NCI-H128 (cell line): Measurements from ENCODE around the gene SERPINB6.
"Not testable (repeated sequence)": the region's sequence is repeated elsewhere in the genome, so short reads cannot be mapped to it uniquely, and the experiment has no call there.

Experiments
- DNase-seq: peaks from one replicate; lab custom pipeline; 2025; ENCODE audit not compliant: unreplicated experiment; lab: John Stamatoyannopoulos, UW

Gene SERPINB6

DNA sequence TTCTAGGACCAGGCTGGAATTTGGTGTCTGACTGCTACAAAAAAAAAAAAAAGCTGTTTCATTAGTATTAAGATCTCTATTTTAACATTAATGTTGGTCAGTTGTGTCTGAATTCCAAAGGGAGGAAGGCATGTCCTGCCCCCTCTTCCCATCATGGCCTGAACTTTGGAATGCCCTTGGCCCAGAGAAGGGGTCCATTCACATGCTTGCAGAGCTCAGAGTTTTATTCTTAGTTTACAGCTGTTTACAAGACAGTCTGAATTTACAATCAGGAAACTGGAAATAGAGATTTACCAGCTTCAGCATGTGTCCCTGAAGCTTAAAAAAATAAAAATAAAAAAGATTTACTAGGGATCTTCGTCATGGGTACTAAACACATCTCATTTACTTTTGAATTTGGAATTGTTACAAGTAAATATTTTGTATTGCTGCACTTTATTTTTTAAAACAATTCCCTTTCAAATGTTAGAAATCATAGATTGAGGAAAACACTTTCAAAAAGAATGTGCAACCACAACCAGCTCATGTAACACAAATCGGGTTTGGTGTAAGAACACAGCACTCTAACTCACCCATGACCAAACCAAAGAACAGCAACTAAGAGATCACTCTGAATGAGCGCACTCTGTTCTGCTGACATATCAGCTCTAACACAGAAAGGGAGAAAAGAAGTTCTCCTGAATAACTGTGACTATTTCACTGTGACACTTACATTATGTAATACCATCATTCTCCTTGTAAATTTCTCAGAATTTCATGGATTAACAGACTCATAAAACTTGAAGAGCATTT lies 6.6 kb upstream of the SERPINB6 start:
- no peak for DNase-seq

DNA sequence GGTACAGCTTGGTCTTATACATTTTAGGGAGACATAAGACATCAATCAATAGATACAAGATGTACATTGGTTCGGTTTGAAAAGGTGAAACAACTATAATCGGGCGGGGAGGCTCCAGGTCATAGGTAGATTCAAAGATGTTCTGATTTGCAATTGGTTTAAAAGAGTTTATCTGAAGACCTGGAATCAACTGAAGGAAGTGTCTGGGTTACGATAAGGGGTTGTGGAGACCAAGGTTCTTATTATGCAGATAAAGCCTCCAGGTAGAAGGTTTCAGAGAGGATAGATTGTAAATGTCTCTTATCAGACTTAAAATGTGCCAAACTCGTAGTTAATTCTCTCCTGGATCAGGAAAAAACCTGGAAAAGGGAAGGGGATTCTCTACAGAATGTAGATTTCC lies 5.9 kb upstream of the SERPINB6 start:
- DNase-seq: no peak

DNA sequence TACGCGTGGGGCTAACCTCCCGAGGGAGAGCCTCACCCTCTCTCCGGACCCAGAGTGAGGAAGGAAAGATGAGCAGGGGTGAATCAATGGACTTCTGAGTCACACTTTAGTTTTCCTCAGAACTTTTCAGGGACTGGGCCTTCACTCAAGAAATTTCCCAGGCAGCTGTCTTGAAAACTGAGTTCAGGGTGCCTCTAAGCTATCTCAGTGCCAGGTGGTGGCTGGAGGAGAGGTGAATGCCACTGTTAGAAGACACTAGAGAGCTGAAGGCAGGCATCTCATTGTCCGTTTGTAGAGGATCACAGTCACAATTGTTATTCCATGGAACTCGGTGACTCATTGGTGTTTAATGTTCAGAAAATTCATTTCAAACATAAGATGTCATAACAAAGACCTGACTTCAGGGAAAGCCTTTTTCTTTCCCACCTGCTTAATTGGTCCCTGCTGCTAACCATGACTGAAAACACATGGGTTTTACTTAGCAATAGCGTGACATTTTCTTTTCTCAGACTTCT lies 5.3 kb upstream of the SERPINB6 start:
- no peak for DNase-seq

DNA sequence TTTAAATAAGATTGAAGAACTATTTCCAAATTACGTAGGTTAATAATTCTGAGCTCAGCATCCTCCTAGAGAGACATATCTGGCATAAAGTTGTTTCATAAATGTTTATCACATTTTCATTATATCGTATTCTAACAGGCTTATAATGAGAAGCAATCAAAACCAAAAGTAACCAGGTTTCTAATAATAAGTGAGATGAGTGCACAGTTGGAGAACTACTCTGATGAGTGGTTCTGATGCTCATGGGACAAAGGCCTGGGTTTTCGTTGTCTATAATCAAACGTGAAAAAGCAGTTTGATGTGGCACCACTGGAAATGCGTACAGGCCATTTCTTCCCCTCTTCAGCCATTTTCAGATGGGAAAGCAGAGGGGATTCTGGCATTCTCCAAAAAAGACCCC lies 4.7 kb upstream of the SERPINB6 start:
- DNase-seq: no peak

DNA sequence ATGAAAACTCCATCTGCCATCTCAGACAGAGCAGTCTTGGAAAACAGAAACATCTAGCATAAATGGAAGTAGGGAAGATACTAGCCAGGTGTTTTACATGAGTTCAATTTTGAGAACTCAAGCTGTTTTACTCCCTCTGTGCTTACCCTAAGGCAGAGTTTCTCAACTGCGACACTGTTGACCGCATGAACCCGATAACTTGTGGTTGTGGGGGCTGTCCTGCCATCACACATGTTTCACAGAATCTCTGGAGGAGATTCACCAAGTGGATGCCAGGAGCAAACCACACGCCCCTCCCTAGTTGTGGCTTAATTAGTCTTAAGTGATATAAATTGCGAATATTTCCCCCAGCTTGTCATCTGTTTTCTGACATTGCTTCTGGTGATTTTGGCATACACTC lies 2.3 kb upstream of the SERPINB6 start:
- DNase-seq: no peak

DNA sequence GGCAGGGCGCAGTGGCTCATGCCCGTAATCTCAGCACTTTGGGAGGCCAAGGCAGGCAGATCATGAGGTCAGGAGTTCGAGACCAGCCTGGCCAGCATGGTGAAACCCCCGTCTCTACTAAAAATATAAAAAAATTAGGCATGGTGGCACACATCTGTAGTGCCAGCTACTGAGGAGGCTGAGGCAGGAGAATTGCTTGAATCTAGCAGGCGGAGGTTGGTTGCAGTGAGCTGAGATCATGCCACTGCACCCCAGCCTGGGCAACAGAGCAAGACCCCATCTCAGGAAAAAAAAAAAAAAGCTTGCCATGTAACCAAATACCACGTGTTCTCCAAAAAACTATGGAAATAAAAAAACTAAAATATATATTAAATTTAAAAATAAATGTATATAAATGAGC lies 1.8 kb upstream of the SERPINB6 start:
- not testable (repeated sequence) for DNase-seq

DNA sequence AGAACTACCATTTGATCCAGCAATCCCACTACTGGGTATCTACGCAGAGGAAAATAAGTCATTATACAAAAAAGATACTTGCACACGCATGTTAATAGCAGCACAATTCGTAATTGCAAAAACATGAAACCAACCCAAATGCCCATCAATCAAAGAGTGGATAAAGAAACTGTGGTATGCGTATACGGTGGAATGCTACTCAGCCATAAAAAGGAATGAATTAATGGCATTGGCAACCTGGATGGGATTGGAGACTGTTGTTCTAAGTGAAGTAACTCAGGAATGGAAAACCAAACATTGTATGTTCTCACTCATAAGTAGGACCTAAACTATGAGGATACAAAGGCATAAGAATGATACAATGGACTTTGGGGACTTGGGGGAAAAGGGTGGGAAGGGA lies 1.3 kb upstream of the SERPINB6 start:
- DNase-seq: not testable (repeated sequence)

DNA sequence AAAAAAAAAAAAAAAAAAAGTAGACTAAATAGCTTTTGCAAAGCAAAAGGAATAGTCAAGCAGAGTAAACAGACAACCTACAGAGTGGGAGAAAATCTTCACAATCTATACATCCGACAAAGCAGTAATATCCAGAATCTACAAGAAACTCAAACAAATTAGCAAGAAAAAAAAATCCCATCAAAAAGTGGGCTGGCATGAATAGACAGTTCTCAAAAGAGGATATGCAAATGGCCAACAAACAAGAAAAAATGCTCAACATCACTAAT lies 786 bp upstream of the SERPINB6 start:
- not testable (repeated sequence) for DNase-seq

DNA sequence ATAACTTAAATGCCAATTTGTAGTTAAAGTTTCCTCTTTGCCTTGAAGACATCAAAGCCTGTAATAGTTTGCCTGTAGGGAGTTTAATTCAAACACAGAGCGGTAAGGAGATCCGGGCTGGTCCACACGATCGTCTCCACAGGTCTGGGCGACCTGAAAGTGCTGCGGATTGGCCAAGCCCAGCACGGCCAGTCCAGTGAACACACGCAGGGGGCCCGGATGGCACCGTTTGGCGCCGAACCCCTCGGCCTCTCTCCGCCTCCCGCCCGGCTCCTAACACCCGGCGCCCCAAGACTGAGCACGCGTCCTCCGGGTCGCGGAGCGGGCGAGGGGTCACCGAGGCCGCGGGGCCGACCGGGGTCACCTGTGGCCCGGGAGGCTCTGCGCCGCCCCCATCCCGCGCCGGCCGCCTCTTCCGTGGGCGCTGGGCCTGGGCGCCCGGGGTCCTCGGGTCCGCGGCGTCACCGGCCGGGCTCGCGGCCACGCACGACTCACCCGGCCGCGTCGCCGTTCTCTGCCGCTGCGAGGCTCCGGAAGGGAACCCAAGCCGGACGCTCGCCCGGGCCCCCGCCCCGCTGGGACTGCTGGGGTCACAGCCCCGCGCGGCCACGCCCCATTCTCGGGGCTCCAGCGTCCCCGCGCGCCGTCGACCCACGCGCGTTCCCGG lies 481 bp downstream of the SERPINB6 start:
- DNase-seq: no peak

DNA sequence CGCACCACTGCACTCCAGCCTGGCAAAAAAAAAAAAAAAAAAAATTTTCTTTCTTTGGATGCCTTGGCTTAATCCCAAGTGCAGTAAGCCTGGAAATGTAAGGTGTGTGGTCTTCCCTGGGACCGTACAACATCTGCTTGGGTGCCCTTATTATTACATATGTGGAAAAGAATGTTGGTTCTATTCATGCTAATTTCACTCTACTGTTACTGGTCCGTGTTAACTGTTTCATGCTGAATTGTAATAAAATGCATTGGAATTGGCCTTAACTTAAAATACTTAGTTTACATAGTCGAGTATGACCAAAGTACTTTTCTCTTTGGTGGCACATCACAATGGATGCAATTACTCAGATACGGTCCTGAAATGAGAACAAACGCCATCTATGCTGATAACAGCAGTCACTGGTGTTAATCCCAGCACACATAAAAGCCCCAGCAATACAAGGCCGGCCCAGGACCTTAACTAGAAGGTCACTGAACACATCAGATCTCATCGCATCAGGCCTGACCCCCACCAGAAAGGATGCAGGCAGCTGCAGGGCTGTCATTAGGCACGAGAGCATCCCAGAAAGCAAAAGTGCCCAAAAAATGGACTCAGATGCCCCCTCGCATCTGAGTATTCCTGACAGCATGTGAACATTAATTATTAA lies 1.2 kb downstream of the SERPINB6 start:
- no peak for DNase-seq

DNA sequence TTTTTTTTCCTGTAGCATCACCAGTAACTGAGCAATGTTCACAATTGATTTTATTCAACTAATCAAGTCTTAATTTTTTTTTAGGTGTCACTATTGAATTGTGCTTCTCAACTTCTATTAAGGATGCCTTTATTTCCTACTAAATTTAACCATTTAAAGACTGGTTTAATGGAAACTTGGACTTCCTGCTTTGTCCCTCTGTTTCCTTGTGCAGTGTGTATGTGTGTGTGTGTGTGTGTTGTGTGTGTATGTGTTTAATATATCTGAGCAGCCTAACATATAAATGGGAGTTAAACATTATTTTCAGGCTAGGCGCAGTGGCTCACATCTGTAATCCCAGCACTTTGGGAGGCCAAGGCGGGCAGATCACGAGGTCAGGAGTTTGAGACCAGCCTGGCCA lies 1.8 kb downstream of the SERPINB6 start:
- DNase-seq: no peak

DNA sequence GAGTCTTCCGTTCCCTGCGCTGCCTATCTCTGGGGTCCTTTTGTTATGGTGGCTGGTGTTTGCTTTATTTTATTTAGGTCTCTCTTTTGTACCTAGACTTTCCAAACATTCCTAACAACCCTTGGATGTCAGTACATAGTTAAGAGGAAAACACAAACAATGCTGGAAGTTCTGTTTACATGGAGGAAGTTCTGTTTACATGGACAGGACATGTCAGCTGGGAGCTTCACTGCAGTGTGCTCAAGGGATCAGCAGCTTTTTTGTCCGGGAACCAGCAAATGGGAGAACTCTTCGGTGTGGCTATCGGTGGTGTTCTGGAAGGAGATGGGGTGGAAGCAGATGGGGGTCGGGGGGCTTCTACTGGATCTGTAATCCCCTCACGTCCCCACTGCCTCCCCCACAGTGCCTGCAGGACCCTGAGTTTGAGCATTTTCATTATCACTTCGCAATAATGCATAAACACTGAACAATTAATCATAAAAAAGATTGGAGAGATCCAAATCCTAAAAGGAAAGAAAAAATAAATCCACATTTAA lies 2.7 kb downstream of the SERPINB6 start:
- DNase-seq: no peak

DNA sequence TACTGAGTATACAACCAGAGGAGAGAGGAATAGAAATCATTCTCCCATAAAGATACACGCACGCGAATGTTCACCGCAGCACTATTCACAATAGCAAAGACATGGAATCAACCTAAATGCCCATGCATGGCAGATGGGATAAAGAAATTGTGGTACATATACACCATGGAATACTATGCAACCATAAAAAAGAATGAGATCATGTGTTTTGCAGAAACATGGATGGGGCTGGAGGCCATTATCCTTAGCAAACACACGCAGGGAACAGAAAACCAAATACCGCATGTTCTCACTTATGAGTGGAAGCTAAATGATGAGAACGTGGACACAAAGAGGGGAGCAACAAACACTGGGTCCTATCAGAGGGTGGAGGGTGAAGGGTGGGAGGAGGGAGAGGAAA lies 3.4 kb downstream of the SERPINB6 start:
- DNase-seq: no peak

DNA sequence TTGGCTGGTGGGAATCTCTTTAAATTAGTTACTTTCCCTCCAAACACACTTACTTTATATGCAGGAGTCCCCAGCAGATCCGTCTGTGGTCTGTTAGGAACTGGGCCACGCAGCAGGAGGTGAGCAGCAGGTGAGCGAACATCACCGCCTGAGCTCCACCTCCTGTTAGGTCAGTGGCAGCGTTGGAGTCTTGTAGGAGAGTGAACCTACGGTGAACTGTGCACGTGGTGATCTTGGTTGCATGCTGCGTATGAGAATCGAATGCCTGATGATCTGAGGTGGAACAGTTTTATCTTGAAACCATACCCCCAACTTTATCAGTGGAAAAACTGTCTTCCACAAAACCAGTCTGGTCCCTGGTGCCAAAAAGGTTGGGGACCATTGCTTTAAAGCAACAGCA lies 5.0 kb downstream of the SERPINB6 start:
- DNase-seq: no peak

DNA sequence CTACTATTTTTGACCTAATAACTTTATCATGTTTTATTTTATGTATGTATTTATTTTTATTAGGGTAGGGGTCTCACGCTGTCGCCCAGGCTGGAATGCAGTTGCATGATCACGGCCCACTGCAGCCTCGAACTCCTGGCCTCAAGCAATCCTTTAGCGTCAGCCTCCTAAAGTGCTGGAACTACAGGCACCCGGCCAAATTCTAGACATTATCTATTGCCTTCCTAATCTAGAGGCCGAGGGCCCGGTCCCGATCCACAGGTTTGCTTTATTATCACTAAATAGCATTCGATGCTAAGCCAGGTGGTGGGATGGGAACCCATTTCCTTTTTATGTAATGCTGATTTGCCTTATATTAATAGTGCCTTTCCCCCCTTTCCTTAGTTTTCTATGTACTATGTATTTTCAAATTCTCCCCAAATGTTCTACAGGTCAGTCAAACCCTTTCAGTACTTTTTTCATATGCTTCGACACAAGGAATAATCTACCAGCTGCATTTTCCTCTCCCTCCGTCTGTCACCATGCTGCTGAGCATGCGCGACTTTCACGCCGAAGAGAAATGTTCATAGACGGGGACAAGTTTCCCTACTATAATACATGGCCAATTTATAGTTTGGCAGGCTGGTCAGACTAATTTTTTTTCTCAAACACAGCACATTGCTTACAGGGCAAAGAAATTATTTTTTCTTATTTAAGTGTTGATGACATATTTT lies 6.4 kb downstream of the SERPINB6 start:
- no peak for DNase-seq

DNA sequence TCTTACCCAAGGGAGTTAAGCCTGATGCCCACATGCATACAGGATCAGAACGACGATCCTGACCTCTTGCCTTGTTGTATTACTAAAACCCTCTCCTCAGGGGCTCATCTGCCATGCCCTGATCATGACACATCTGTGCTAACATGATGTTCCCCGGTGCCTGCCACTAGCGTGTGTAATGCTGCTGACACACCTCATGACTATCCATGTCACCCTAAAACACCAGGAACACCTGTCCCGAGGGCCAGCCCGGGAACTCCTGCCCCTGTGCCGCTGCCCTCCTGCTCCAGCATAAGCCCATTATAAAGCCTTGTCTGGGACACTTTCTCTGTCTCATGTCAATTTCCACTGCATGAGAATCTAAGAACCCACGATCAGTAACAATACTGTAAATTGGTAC lies 7.6 kb downstream of the SERPINB6 start:
- DNase-seq: no peak

DNA sequence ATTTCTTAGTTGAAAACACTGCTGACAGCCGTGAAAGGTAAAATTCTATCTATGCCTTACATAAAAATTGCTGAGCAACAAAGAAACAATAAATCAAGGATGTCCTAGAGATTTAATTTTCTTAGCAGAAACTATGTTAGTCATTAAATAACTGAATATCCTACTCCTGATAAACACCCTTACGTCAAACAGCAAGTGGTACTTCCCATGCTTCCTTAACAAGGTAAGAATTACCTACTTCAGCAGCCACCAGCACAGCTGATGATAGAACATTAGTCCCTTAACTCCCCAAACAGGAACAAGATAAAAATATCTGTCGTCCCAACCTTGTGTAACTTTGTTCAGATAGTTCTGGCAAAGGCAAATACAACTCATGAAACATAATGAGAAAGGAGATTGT lies 8.7 kb downstream of the SERPINB6 start:
- DNase-seq: no peak

DNA sequence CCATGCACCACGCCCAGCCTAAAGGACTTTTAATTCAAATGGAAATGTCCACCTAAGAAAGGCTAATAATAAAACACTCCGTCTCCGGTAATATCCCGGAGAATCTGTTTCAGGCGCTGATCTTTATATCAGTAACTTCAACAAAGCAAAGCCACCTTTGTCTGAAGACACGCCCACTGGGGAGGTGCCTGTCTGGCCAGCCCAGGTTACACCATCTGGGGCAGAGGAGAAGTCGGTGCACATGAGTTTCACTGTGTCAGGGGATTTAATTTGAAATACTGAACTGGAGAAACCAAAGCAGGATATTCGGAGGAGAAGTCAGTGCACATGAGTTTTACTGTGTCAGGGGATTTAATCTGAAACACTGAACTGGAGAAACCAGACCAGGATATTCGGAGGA lies 9.4 kb downstream of the SERPINB6 start:
- no peak for DNase-seq

DNA sequence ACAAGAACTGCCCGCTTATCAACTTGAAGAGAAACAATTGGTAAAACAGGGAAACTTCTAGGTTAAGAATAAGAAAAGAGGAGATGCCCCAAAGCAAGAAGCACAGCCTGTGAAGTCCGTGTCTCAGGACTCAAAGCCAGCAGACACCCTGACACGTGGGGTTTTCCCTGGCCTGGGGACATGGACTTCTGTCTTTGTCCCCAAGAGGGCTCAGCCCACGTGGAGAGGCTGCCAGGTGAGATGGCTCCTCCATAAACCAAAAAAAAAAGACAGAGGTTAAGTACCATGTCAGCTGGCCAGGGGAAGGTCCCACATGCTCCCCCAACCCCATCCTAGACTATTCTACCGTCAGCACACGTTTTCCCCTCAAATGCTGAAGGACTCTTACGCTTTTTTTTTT lies 9.9 kb downstream of the SERPINB6 start:
- no peak for DNase-seq

DNA sequence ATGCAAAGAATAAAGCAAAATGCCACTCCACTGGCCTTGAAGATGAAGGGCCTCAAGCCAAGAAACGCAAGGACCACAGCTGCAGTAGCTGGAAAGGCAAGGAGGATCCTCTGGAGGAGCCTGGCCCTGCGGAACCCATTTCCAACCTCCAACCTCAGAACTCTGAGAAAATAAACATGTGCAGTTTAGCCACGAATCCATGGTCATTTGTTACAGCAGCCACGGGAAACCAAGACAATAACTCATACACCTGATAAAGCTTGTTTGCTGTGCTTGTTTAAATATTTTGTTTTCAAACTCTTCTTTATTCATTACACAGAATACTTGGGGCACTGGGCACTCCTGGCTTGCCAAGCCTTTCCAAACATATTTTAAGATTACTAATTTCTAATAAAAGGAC lies 10.4 kb downstream of the SERPINB6 start:
- no peak for DNase-seq

DNA sequence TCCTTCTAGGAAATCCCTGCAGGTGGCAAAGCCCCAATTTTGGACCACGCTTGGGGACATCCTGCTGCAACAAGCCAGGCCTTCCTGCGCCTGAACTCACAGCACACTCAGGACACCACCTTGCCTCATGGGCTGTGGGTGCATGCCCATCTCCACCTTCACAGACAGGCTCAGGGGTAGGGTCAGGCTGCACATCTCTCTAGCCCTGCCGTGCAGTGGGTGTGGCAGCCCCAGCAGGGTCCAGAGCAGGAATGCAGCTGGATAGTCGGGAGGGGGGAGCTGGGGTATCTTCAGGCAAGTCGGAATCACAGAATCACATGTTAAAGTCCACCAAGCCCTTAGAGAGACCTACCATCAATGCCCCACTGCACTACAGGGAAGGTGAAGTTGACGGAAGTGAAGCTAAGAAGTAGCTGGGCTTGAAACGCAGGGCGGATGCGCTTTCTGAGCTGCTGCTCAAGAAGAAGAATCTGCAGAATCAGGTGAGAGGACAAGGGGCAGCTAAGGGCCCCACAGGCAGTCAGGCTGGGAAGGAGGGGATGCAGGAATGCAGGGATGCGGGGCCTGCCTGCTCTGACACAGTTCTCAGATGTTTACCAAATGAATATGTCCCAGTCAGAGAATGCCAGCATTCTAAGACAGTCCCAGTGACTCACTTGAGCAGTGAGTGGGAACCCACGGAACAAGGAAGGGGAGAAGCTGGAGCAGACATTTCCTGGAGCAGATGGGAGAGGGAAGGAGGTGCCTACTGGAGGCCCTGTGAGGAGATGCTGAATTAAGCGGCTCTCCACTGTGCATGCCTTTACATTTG lies 11.3 kb downstream of the SERPINB6 start:
- DNase-seq: no peak
